Stimulated activated naive B cell treated with anti-CD40 and anti-IgM and Interleukin-4, amounts not matched to agents 10 μg/mL and 1 μg/mL and 100 μg/mL, for 72 hours (primary cell): ENCODE results near the gene AFF3.

Experiments used
- ATAC-seq, 2 donors: fragments of 150-1000 bp; cut with Tn5 transposase; replicated peaks; 2 replicates each; pipeline ENCODE4 v1.10.0; 2021; ENCODE audit warnings: moderate library complexity in 1 of 2
- DNase-seq: peaks from one replicate; pipeline ENCODE4 v3.0.0; 2021
- H3K27ac Mint-ChIP-seq: one replicate; pipeline ENCODE4 v1.8.0; 2022; ENCODE audit warnings: mild to moderate bottlenecking, mixed read lengths
- H3K27me3 Mint-ChIP-seq, 2 donors: one replicate each; pipeline ENCODE4 v1.8.0; 2022; ENCODE audit warnings: mixed read lengths in 2 of 2
- H3K36me3 Mint-ChIP-seq, 2 donors: one replicate each; pipeline ENCODE4 v1.8.0; 2022; ENCODE audit warnings: mixed read lengths in 2 of 2, mild to moderate bottlenecking in 1 of 2
- H3K4me1 Mint-ChIP-seq, 2 donors: one replicate each; pipeline ENCODE4 v1.8.0; 2022; ENCODE audit warnings: mixed read lengths in 2 of 2, mild to moderate bottlenecking in 1 of 2
- H3K4me3 Mint-ChIP-seq, 2 donors: one replicate each; pipeline ENCODE4 v1.8.0; 2022; ENCODE audit warnings: mild to moderate bottlenecking in 2 of 2, mixed read lengths in 2 of 2, moderate library complexity in 1 of 2
- H3K9me3 Mint-ChIP-seq, 2 donors: one replicate each; pipeline ENCODE4 v1.8.0; 2022; ENCODE audit warnings: mixed read lengths in 2 of 2, mild to moderate bottlenecking in 1 of 2

AFF3 gene

DNA sequence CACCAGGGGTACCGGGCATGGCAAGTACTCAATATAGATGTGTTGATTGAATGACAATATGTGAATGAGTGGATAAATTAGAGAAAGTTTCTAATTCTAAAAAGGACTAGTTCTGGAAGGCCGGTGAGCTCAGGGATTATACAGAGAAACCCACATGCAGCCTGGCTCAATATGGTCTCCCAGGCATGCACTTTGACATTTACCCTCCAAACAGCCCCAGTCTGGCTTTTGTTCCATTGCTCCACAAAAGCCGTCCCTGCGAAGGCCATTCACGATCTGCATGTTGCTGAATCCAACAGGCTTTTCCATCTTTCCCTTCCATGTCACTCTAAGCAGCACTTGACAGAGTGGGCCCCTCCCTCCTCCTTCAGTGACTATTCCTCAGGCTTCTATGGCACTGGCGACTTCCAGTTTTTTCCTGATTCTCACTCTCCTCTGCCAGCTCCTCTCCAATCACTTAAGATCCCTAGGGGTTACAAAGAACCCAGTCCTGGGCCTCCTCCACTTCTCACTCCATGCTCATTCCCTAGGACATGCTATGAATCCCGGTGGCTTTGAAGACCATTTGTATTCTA is 266.7 kb downstream of the AFF3 start:
- H3K4me1 Mint-ChIP-seq, result peaks cover 45 to 46% of the 10 kb centered on the region in 2 donors

DNA sequence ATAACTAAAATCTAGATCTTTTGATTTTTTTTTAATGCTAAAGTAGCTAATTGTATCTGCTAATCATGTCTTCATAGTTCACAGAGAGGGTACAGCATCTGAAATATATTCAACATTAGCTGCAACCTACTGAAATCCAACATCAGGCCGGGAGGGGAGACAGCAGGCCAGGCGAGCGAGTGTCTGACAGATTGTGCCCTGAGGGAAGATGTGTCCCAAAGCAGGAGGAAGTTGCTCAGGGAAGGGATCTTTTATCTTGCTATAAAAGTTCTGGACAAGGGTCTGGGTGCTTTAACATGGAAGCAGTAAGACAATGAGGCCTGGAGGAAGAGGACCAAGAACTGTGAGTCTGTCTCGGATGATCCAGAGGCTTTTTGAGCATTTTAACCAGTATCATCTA is 274.1 kb downstream of the AFF3 start:
- DNase-seq, result no peak
- Mint-ChIP-seq H3K4me3 (no peak overlapping the region), H3K9me3 (peaks cover 0 to 4% of the 10 kb centered on the region in 2 donors), H3K4me1 (peaks cover 46 to 67% of the 10 kb centered on the region in 2 donors), H3K36me3 (peaks cover 26 to 61% of the 10 kb centered on the region in 2 donors), H3K27me3 (no peaks in the 10 kb centered on the region), H3K27ac (no peak overlapping the region)
- ATAC-seq, result no peak

More for the DNA sequence above, 266.7 kb downstream of the AFF3 start:
- Mint-ChIP-seq H3K9me3 (no peaks in the 10 kb centered on the region), H3K36me3 (peaks cover 26 to 50% of the 10 kb centered on the region in 2 donors), H3K4me3 (no peak overlapping the region), H3K27ac (peak overlapping the region; percentile 4), H3K27me3 (no peaks in the 10 kb centered on the region)
- ATAC-seq (no peak), DNase-seq (no peak)

DNA sequence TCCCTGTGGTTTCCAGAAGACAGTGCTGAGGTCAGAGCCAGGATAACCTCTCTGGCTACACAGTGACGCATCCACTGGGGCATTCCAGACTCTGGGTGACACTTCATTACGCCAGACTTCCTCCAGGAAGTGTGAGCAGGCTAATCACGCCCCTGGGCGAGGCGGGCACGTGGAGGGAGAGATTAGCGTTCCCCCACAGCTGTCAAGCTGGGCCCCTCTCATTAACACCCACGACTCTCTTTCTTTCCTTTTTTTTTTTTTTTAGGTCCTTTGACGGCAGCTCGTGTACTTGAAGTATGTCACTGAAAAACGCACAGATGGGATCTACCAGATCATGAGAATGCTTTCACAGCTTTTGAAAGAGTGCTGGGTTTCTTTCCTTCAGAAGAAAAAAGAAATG is 274.6 kb downstream of the AFF3 start:
- Mint-ChIP-seq H3K27me3 (no peaks in the 10 kb centered on the region), H3K4me3 (no peak overlapping the region), H3K36me3 (peaks cover 26 to 57% of the 10 kb centered on the region in 2 donors), H3K9me3 (peaks cover 0 to 4% of the 10 kb centered on the region in 2 donors), H3K4me1 (peaks cover 48 to 71% of the 10 kb centered on the region in 2 donors), H3K27ac (peak overlapping the region; percentile 85)
- DNase-seq (no peak), ATAC-seq (no peak)

DNA sequence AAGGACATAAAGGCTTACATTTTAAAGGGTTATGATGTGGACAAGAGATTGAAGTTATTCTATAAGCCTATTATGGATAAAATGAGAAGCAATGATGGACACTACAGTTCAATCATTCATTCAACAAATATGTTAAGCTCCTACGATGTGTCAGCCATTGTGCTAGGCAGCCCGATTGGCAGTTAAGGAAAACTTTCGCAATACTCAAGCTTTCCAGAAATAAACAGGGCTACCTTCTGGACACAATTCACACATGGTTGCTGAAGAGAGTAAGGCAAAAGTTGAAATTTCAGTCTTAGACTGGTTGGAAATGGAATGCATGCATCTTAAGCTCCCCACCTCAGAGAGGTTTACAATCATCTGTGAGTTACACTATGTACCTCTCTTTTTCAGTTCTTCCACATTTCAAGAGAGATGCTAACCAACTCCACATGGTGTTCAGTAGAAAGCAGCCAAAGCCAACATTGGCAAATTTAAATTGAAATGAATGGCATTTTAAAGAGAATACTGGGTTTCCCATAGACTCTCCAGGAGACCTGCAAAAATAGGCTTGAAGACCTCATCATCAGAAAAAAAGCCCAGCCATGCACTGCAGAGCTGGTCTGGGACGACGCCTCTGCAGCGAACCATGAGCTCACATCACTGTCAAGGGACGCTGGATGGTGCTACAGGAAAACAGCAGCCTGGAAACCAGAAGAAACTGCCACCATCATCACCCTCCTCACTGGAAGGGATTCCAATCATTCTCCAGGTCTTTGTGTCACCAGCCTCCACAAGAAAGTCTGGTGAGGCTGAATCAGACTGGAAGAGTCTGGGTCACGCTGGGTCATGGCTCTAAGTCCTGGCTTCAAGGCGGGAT is 276.3 kb downstream of the AFF3 start:
- H3K4me3 Mint-ChIP-seq, result no peak overlapping the region
- H3K36me3 Mint-ChIP-seq, result peaks cover 26 to 60% of the 10 kb centered on the region in 2 donors
- no peaks in the 10 kb centered on the region for H3K27me3 Mint-ChIP-seq
- ATAC-seq (no peak), DNase-seq (no peak)
- no peak overlapping the region for H3K27ac Mint-ChIP-seq
- peaks cover 61 to 89% of the 10 kb centered on the region in 2 donors for H3K4me1 Mint-ChIP-seq
- H3K9me3 Mint-ChIP-seq, result peaks cover 0 to 4% of the 10 kb centered on the region in 2 donors

DNA sequence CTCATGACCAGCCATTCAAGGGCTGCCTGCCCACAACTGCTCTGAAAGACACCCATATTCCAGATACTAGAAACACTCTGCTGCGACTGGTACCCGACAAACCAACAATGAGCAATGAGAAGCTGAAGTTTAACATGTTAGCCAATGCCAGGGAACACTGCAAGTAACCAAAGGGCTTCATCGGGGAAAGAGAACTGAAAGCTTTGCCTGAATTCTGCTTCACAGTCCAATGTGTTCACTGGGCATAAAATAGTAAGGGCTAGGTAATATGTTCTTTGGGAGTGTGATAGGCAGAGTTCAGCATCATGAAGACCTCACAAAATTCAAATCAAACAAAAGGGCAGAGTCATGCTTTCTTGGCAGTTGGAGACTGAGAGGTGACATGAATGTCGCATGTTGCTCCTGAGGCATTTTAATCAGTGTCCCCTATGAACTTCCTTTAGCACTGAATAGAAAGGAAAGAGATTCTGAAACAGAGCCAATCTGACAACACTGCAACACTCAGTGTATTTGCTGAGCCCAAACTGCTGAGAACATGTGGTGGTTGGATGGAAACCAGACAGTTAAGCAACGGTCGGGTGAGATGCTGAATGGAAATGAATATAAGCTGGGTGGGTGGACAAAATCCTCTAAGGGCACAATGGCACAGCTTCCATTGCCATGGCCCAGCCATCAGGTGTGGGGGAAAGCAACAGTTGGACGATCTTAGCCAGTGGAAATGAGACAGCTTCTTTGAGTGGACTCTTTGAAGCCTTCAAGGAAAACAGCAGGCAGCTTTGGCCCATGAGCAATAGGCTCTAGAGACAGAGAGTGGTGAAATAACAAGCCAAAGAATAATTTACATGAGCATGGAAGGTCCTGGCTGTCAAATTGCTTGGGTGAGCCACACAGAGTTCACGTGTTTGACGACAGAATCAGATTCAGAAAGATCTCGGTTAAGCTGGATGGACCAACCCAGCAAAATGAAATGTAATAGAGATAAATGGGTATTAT is 277.5 kb downstream of the AFF3 start:
- Mint-ChIP-seq H3K4me1 (peaks cover 54 to 90% of the 10 kb centered on the region in 2 donors), H3K4me3 (peak overlapping the region in 1 of 2 donors; percentile 14), H3K36me3 (peaks cover 26 to 49% of the 10 kb centered on the region in 2 donors), H3K27ac (peak overlapping the region; percentile 70), H3K27me3 (no peaks in the 10 kb centered on the region), H3K9me3 (peaks cover 0 to 4% of the 10 kb centered on the region in 2 donors)
- ATAC-seq (no peak), DNase-seq (no peak)

DNA sequence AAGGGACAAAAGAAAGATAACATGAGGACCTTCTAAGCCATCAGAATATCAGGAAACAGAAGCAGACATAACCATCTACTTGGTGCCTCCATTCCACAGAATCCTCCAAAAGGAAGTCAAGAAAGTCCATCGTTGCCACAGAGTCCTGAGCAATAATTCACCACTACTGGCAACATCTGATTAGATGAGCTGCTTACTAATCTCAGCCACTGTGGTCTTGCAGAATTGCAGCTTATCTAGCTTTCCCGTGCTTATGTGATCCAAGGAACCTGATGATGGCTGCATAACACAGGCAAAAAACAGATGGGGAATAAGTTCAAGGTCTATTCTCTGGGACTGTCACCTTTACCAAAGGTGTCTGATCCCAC is 278.5 kb downstream of the AFF3 start:
- H3K4me1 Mint-ChIP-seq, result peaks cover 49 to 88% of the 10 kb centered on the region in 2 donors
- H3K9me3 Mint-ChIP-seq, result peaks cover 0 to 4% of the 10 kb centered on the region in 2 donors
- no peak for DNase-seq
- ATAC-seq, result no peak
- H3K4me3 Mint-ChIP-seq, result no peak overlapping the region
- no peak overlapping the region for H3K27ac Mint-ChIP-seq
- H3K36me3 Mint-ChIP-seq, result peaks cover 23 to 49% of the 10 kb centered on the region in 2 donors
- H3K27me3 Mint-ChIP-seq, result no peaks in the 10 kb centered on the region

DNA sequence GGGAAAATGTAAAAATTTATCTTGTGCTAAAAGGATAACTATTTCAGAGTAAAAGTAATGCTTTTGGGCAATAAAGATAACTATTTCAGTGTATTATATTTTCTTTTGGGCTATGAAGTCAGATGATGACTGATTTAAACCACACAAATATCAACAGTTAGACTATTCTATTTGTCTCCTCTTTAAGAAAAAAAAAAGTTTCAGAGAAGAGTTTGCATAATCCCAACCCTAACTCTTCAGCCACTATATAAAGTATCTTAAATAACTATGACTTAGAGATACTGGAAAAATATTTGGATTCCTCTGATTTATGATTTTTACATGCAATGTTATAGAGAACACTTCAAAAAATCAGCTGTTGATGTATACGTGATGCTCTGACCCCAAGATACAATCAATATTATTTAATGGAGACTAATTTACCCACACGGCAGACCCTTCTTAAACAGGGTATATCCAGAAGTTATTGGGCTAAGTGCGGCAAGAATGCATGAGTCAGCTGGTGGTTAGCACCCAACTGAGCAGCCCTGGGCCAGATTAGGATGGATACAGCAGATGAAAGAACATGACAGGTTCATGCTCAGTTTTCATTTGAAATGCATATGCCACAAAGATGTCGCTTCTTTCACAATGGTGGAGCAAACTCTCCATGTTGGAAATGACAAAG is 279.0 kb downstream of the AFF3 start:
- H3K4me1 Mint-ChIP-seq, result peaks cover 51 to 88% of the 10 kb centered on the region in 2 donors
- no peak for ATAC-seq
- no peak overlapping the region for H3K4me3 Mint-ChIP-seq
- no peak for DNase-seq
- no peak overlapping the region for H3K27ac Mint-ChIP-seq
- no peaks in the 10 kb centered on the region for H3K27me3 Mint-ChIP-seq
- H3K36me3 Mint-ChIP-seq, result peaks cover 21 to 47% of the 10 kb centered on the region in 2 donors
- H3K9me3 Mint-ChIP-seq, result peaks cover 0 to 4% of the 10 kb centered on the region in 2 donors

DNA sequence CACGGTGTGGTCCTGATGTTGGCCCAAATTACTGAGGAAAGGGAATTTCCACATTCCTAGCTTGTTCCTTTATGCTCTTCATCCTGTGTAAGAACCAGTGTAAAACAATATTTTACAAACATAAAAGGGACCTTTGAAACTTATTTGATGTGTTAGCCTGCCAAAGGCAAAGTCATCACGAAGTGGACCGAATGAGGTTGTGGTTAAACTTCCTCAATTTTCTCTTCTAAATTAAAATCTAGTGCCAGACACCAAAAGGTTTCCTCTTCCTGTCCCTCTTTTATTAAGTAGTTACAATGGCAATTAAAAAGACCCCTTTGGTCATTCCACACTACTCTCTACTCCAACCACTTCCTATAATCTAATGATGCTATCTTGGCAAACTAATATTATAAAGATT is 279.8 kb downstream of the AFF3 start:
- Mint-ChIP-seq H3K27me3 (no peaks in the 10 kb centered on the region), H3K9me3 (peaks cover 0 to 4% of the 10 kb centered on the region in 2 donors), H3K36me3 (peaks cover 13 to 44% of the 10 kb centered on the region in 2 donors), H3K4me3 (peak overlapping the region; percentile 4 to 6), H3K4me1 (peaks cover 49 to 87% of the 10 kb centered on the region in 2 donors), H3K27ac (peak overlapping the region; percentile 31)
- ATAC-seq, result peak in 1 of 2 donors; percentile 53
- DNase-seq, result no peak

DNA sequence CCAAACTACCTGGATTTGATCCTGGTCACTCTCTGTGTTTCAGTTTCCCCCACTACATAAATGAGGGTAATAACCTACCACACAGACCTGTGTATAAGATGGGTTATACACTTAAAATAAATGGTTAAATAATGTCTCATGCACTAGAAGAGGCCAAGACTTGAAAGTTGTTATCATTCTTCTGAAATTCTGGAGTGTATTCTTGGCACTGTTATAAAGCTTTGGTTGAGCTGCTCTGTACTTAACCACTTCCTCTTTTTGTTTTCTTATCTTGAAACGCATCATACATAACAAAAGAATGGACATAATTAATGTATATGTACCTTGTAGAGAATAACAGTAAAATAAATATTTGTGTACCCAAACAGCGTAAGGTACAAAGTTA is 281.0 kb downstream of the AFF3 start:
- Mint-ChIP-seq H3K27ac (peak overlapping the region; percentile 4), H3K9me3 (peaks cover 0 to 4% of the 10 kb centered on the region in 2 donors), H3K4me3 (peak overlapping the region; percentile 12 to 43), H3K36me3 (peaks cover 12 to 38% of the 10 kb centered on the region in 2 donors), H3K27me3 (no peaks in the 10 kb centered on the region), H3K4me1 (peaks cover 48 to 85% of the 10 kb centered on the region in 2 donors)
- ATAC-seq (peak; percentile 82 to 87), DNase-seq (no peak)

DNA sequence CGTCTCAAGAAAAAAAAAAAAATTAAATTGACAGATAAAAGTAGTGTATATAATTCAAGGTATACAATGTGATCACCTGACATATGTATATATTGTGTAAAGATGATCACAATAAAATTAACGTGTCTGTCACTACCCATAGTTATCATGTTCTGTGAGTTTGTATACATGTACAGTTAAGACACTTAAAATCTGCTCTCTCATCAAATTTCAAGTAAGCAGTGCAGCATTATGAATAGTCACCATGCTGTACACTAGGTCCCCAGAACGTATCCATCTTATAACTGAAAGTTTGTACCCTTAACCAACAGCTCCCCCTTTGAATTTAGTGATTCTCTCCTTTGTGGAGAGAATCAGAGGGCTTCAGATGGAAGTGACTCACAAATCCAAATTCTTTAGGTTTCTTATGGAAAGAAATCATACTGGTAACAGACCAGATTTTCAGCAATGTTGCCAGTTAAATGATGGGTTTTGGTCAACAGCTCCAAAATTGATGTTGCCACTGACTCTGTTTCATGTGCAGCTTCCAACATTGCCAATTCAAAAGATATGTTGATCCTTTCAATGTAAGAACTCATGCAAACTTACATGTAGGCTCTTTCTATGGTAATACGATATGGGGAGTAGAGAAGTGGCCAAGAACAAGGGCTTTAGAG is 281.5 kb downstream of the AFF3 start:
- DNase-seq (no peak), ATAC-seq (peak in 1 of 2 donors; percentile 41)
- Mint-ChIP-seq H3K27me3 (no peaks in the 10 kb centered on the region), H3K36me3 (peaks cover 13 to 35% of the 10 kb centered on the region in 2 donors), H3K4me1 (peaks cover 48 to 82% of the 10 kb centered on the region in 2 donors), H3K4me3 (peak overlapping the region; percentile 12 to 43), H3K9me3 (peaks cover under 1 to 4% of the 10 kb centered on the region in 2 donors), H3K27ac (peak overlapping the region; percentile 4)

DNA sequence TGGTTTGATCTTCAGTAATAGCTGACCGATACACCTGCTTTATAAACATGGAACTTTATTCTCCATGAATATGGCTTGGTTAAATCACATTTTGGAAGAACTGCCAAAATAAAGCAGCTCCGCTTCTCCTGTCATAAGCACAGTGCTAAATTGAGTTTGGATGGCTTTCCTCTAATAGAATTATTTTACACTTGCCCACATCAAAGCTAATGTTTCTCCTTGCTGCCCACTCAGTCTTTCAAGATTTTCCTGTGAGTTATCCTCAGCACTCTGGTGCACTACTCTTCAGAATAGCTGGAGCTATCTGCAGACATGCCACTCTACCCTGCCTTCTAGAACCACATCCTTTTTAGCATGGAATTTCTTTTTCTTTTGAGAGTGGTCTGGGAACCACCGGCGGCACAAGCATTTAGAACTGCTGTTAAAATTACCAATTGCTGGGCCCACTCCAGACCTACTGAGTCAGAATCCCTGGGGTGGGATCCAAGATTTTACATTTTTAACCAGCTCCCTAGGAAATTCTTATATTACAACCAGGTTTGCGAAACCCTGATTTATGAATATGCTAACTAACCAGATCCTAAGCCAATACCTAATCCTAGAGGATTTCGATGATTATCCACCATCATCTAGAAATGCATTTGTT is 283.3 kb downstream of the AFF3 start:
- no peaks in the 10 kb centered on the region for H3K27me3 Mint-ChIP-seq
- H3K36me3 Mint-ChIP-seq, result peaks cover 10 to 34% of the 10 kb centered on the region in 2 donors
- H3K4me1 Mint-ChIP-seq, result peaks cover 36 to 79% of the 10 kb centered on the region in 2 donors
- no peak for DNase-seq
- H3K27ac Mint-ChIP-seq, result no peak overlapping the region
- H3K4me3 Mint-ChIP-seq, result no peak overlapping the region
- H3K9me3 Mint-ChIP-seq, result peaks cover 0 to 1% of the 10 kb centered on the region in 2 donors
- no peak for ATAC-seq

DNA sequence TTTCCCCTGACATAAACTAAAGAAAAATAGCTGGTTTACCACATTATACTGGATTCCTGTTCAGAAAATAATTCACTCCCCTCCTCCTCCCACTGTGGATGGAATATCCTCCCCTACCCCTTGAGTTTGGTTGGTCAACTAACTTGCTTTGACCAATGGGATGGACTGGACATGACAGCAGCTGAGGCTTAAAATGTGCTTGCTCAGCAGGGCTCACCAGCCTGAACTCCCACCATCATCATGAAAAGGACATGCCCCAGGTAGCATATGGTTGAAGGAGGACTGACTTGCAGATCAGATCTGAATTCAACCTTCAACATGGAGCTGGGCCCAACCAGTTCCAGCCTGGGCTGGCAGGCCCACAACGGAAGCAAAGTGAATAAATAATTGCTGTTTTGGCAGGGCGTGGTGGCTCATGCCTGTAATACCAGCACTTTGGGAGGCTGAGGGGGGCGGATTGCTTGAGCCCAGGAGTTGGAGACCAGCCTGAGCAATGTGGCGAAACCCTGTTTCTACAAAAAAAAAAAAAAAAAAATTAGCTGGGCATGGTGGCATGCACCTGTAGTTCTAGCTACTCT is 284.4 kb downstream of the AFF3 start:
- Mint-ChIP-seq H3K27me3 (no peaks in the 10 kb centered on the region), H3K4me1 (peaks cover 31 to 68% of the 10 kb centered on the region in 2 donors), H3K36me3 (peaks cover 10 to 34% of the 10 kb centered on the region in 2 donors), H3K4me3 (no peak overlapping the region), H3K9me3 (peaks cover 0 to 1% of the 10 kb centered on the region in 2 donors), H3K27ac (peak overlapping the region; percentile 78)
- DNase-seq, result no peak
- ATAC-seq, result no peak
